ENCODE results near the gene PPY.

The PPY gene, protein sequence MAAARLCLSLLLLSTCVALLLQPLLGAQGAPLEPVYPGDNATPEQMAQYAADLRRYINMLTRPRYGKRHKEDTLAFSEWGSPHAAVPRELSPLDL

DNA sequence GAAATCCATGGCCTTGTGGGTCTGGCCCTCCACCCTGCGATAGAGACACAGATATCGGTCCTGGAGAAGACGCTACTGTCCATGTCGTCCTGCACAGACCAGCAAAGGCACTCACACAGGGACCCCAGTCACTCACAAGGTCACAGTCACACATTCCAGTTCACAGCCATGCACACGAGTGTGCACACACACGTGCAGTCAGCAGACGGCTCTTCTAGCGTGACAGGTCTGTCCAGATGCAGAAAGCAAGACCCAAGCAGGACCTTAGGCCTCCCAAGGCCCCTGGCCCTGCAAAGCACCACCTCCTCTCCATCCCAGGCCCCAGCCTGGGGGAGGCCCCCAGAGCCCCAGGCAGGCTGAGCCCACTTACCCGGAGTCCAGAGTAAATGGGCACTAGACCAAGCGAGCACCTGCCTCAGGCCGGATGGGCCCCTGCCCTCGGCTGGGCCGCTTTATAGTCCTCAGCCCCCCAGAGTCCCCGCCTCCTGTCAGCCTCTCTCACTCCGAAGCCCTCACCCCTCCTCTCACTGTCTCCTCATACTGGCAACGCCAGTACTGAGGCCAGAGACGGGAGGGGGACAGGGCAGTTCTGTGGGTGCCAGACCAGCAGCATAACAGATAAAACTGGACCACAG, at the start of gene PPY:
PPY (minus strand) TSS at position 426 of the 635 bp plus-strand sequence. CDS start 822 bp downstream, outside the sequence.
- ChIA-PET CTCF (interaction anchor here (1.1 to 16.0 kb wide), 19 partner anchors 8 to 268 kb away, joined by 3 to 320 read pairs (median 28); partner anchors contain the start of genes ASB16, NAGS and PYY), POLR2A (no interaction called here)
- TF ChIP-seq, protein P1, sequence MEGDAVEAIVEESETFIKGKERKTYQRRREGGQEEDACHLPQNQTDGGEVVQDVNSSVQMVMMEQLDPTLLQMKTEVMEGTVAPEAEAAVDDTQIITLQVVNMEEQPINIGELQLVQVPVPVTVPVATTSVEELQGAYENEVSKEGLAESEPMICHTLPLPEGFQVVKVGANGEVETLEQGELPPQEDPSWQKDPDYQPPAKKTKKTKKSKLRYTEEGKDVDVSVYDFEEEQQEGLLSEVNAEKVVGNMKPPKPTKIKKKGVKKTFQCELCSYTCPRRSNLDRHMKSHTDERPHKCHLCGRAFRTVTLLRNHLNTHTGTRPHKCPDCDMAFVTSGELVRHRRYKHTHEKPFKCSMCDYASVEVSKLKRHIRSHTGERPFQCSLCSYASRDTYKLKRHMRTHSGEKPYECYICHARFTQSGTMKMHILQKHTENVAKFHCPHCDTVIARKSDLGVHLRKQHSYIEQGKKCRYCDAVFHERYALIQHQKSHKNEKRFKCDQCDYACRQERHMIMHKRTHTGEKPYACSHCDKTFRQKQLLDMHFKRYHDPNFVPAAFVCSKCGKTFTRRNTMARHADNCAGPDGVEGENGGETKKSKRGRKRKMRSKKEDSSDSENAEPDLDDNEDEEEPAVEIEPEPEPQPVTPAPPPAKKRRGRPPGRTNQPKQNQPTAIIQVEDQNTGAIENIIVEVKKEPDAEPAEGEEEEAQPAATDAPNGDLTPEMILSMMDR (IDR thresholded peaks at IDR 0.05; ENCODE audit: insufficient read depth, low read length, missing control alignments), result no peak
- DNase-seq (ENCODE audit: low read depth, low spot score), result no peak
- H3K4me3 ChIP-seq (ENCODE audit: low read depth, low read length), result no peak within 1 kb of the TSS

DNA sequence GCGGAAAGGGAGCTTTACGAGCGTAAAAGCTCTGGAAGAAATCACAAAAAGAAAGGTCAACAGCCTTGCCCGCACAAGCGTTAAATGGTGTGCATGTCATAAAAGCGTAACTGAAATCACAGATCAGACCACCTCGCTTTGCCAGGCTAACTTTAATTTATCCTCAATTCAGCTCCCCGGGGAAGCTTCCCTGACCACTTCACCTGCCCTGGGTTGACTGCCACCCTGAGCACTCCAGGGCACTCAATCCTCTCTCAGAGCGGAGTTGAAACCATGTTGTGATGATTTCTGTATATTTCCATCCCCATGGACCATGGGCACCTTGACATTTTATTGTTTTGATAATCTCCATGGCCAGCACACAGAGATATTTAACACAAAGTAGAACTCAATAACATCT, 46.0 kb upstream of the PPY start:
- no peak for DNase-seq (ENCODE audit: low read depth, low spot score)
- ChIA-PET POLR2A (no interaction called here), CTCF (interaction anchor here (1.0 to 7.6 kb wide), 4 partner anchors 8 to 110 kb away, joined by 3 to 69 read pairs (median 14); partner anchors contain the start of gene PPY)
- TF ChIP-seq, protein P1 (IDR thresholded peaks at IDR 0.05; ENCODE audit: insufficient read depth, low read length, missing control alignments), result no peak
- H3K4me3 ChIP-seq (ENCODE audit: low read depth, low read length), result no peak overlapping the region

DNA sequence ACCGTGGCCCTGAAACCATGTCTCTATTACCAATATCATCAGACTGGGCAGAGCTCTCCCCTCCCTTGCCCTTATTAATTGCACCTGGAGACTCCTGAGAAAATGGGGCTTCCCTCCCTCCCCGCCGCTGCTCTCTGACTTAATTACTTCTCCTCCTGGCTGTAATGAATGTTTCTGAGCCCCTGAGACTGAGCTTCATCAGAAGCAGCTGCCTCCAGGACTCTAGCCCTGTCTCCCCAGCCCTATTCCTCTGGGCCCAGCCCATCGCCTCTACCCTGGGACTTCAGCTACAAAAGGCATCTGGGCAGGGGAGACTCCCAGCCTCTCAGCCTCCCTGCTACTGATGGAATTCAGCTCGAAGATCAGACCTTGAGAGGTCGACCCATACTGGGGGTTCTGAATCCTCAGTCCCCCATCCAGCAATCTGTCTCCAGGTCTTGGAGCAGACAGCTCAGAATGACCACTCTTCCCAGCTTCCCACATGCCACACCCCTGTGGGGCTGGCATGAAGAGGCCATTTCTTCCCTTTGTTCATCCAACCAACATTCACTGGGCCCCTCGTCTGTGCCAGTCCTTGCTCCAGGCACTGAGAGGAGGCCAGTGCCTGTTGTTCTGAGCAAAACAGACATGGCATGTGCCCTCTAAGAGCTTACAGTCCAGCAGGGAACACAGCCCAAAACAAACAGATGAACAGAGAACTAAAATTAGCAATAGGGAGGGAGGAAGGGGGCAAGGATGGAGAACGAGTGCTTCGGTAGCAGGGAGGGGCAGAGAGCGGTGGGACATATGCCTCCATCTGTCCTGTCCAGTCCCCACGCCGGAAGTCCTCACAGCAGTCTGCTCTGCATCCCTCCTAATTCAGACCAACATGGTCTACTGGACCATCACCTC, 45.1 kb upstream of the PPY start:
- H3K4me3 ChIP-seq (ENCODE audit: low read depth, low read length), result no peak overlapping the region
- TF ChIP-seq, protein P1 (IDR thresholded peaks at IDR 0.05; ENCODE audit: insufficient read depth, low read length, missing control alignments), result no peak
- CTCF ChIA-PET, result interaction anchor here (0.9 to 7.6 kb wide), 6 partner anchors 9 to 109 kb away, joined by 3 to 69 read pairs (median 5); partner anchors contain the start of gene PPY
- no peak for DNase-seq (ENCODE audit: low read depth, low spot score)
- POLR2A ChIA-PET, result no interaction called here

DNA sequence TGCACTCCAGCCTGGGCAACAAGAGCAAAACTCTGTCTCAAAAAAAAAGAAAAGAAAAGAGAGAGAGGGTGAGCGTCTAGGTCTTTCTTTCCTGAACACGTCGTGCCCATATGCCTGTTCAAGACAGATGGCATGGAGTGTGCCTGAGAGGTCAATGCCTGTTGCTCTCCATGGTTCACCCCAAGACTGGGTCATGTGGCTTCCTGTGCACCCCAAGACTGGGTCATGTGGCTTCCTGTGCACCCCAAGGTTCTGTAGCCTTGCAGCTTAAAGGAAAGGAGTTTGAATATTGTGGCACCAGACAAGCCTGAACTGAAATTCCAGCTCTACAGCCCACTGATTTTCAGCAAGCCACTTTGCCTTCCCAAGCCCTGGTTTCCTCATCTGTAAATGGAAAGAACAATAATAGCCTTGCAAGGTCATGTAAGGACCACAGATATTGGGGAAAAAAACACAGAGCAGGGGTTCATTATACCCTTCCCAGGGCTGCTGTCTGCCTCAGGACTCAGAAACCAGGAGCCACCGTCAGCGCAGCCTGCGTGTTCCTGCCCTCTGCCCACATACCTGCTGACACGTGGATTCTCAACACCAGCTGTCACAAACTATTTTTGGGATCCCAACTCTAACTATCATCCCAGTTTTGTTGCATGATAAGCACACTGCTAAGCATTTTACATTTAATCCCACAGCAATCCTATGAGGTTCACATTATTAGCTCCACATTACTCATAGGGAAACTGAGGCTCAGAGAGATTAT, 44.1 kb upstream of the PPY start:
- H3K4me3 ChIP-seq (ENCODE audit: low read depth, low read length), result no peak overlapping the region
- CTCF ChIA-PET, result interaction anchor here (0.9 to 7.6 kb wide), 6 partner anchors 10 to 108 kb away, joined by 3 to 69 read pairs (median 5); partner anchors contain the start of gene PPY
- POLR2A ChIA-PET, result no interaction called here
- TF ChIP-seq, protein P1 (IDR thresholded peaks at IDR 0.05; ENCODE audit: insufficient read depth, low read length, missing control alignments), result no peak
- DNase-seq (ENCODE audit: low read depth, low spot score), result no peak

DNA sequence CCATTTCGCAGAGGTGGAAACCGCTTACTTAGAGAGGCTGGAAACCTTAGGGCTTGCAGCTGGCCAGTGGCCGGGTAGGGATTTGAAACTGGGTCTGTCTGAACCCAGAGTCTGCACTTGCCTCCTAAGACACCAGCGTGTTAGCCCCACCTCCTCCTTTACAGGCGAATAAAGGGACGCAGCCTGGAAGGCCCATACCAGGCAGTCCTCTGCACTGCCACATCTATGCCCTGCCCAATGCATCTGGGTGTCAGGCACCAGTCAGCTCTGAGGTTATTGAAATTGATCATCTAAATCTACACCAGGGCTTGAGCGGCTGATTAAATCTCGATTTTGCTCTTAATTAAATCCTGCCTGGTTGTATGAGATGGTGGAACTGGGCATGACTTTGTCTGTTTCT, 42.2 kb upstream of the PPY start:
- TF ChIP-seq, protein P1 (IDR thresholded peaks at IDR 0.05; ENCODE audit: insufficient read depth, low read length, missing control alignments), result no peak
- CTCF ChIA-PET, result interaction anchor here (1.5 to 7.6 kb wide), 5 partner anchors 10 to 106 kb away, joined by 3 to 69 read pairs (median 9); partner anchors contain the start of genes MPP2 and PPY
- peak overlapping the region; percentile 43 for H3K4me3 ChIP-seq (ENCODE audit: low read depth, low read length)
- DNase-seq (ENCODE audit: low read depth, low spot score), result no peak
- POLR2A ChIA-PET, result no interaction called here

Data from AG04449 (cell line).